HG03460 (cell line): ENCODE data around the gene ITGA11.

Experiments used
- ATAC-seq: cut with Tn5 transposase; IDR thresholded peaks from one replicate; pipeline ENCODE4 v1.9.1; 2021; ENCODE audit not compliant: unreplicated experiment

The ITGA11 gene

GRCh38 chr15:68379058-68379758 lies 52.8 kb downstream of the ITGA11 start:
- no peak for ATAC-seq

- ATAC-seq: no peak
Measured at GRCh38 chr15:68378595-68378994, 53.4 kb downstream of the ITGA11 start.

GRCh38 chr15:68377766-68378165 lies 54.2 kb downstream of the ITGA11 start:
- no peak for ATAC-seq

GRCh38 chr15:68376447-68377060 lies 55.4 kb downstream of the ITGA11 start:
- ATAC-seq: no peak

- no peak for ATAC-seq
Measured at GRCh38 chr15:68375716-68376220, 56.2 kb downstream of the ITGA11 start.

- no peak for ATAC-seq
Measured at GRCh38 chr15:68375191-68375631, 56.8 kb downstream of the ITGA11 start.

- ATAC-seq: no peak
Measured at GRCh38 chr15:68374168-68374745, 57.7 kb downstream of the ITGA11 start.

GRCh38 chr15:68373028-68373427 lies 58.9 kb downstream of the ITGA11 start:
- no peak for ATAC-seq

- no peak for ATAC-seq
Measured at GRCh38 chr15:68372291-68372811, 59.6 kb downstream of the ITGA11 start.

GRCh38 chr15:68371851-68372250 lies 60.1 kb downstream of the ITGA11 start:
- no peak for ATAC-seq

- no peak for ATAC-seq
Measured at GRCh38 chr15:68371160-68371559, 60.8 kb downstream of the ITGA11 start.

GRCh38 chr15:68370768-68371151 lies 61.2 kb downstream of the ITGA11 start:
- no peak for ATAC-seq

- no peak for ATAC-seq
Measured at GRCh38 chr15:68369931-68370767, 61.8 kb downstream of the ITGA11 start.

- ATAC-seq: no peak
Measured at GRCh38 chr15:68368731-68369435, 63.1 kb downstream of the ITGA11 start.

GRCh38 chr15:68367992-68368391 lies 64.0 kb downstream of the ITGA11 start:
- no peak for ATAC-seq

GRCh38 chr15:68367226-68367625 lies 64.7 kb downstream of the ITGA11 start:
- ATAC-seq: no peak

GRCh38 chr15:68366314-68366713 lies 65.6 kb downstream of the ITGA11 start:
- ATAC-seq: no peak

- no peak for ATAC-seq
Measured at GRCh38 chr15:68365770-68366169, 66.2 kb downstream of the ITGA11 start.

GRCh38 chr15:68365140-68365745 lies 66.7 kb downstream of the ITGA11 start:
- no peak for ATAC-seq

- ATAC-seq: no peak
Measured at GRCh38 chr15:68364660-68365035, 67.3 kb downstream of the ITGA11 start.
